ENCODE results near the gene PRELID3B.

- TF ChIP-seq, protein P1, sequence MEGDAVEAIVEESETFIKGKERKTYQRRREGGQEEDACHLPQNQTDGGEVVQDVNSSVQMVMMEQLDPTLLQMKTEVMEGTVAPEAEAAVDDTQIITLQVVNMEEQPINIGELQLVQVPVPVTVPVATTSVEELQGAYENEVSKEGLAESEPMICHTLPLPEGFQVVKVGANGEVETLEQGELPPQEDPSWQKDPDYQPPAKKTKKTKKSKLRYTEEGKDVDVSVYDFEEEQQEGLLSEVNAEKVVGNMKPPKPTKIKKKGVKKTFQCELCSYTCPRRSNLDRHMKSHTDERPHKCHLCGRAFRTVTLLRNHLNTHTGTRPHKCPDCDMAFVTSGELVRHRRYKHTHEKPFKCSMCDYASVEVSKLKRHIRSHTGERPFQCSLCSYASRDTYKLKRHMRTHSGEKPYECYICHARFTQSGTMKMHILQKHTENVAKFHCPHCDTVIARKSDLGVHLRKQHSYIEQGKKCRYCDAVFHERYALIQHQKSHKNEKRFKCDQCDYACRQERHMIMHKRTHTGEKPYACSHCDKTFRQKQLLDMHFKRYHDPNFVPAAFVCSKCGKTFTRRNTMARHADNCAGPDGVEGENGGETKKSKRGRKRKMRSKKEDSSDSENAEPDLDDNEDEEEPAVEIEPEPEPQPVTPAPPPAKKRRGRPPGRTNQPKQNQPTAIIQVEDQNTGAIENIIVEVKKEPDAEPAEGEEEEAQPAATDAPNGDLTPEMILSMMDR (IDR thresholded peaks at IDR 0.05; ENCODE audit: low read length) = no peak
- TF ChIP-seq EZH2 (IDR thresholded peaks at IDR 0.05; ENCODE audit: borderline replicate concordance, low read length) = no peak
These were observed 31.4 kb downstream of the PRELID3B start for GRCh38 chr20:59010995-59011873.
